Astrocyte of the cerebellum (primary cell): ENCODE results near the gene C7orf57.
"Not testable (repeated sequence)": the region's sequence is repeated elsewhere in the genome, so short reads cannot be mapped to it uniquely, and the experiment has no call there.

ENCODE experiments used
- DNase-seq: peaks from one replicate; pipeline ENCODE4 v3.0.0-alpha.2; 2011; ENCODE audit warnings: low read depth
- H3K4me3 ChIP-seq: 2 replicates; pipeline ENCODE4 v1.5.1; 2011; ENCODE audit warnings: mild to moderate bottlenecking, low read depth, low read length, moderate library complexity
- in situ Hi-C: cut with HindIII; loops from 2 replicates; pipeline ENCODE4 v1.10.0; 2017; ENCODE audit warnings: low sequenced_read_pairs
- TF ChIP-seq, protein P1 (sequence below): IDR thresholded peaks from 2 replicates; pipeline ENCODE4 v1.5.1; 2012; ENCODE audit warnings: low read length, low read depth, moderate library complexity, mild to moderate bottlenecking; ENCODE audit errors: missing control alignments

Gene C7orf57

DNA sequence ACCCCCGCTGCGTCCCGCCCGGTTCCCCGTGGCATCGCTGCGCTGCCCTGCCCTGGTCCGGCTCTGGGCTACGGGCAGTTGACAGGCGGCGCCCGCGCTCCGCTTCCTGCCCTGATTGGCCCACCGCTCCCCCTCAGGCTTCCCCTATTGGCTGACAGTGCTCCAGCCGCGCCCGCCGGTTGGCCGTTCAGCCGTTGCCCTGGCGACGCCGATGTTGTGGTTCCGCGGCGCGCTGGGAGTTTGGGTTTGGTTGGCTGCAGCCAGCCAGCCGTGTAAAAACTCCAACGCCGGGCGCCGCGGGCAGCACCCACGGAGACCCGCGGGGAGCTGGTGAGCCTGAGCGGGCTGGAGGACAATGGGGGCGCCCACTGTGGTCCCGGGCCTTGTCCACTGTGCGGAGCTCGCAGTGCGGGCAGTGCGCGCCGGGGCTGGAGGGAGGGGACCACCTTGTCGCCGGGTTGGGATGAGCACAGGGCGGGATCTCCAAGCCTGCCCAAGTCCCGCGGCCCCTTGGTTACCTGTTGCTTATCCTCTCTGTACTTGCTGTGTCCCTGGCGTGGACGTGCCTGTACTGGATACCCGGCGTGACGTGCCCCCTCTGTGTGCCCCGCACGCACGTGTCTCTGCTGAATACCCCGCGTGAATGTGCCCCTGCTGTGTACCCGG, at the start of gene C7orf57:
Gene C7orf57 (plus strand): TSS at position 243 of the 666 bp plus-strand sequence. CDS start 766 bp downstream, outside the sequence.
- TF ChIP-seq, protein P1, sequence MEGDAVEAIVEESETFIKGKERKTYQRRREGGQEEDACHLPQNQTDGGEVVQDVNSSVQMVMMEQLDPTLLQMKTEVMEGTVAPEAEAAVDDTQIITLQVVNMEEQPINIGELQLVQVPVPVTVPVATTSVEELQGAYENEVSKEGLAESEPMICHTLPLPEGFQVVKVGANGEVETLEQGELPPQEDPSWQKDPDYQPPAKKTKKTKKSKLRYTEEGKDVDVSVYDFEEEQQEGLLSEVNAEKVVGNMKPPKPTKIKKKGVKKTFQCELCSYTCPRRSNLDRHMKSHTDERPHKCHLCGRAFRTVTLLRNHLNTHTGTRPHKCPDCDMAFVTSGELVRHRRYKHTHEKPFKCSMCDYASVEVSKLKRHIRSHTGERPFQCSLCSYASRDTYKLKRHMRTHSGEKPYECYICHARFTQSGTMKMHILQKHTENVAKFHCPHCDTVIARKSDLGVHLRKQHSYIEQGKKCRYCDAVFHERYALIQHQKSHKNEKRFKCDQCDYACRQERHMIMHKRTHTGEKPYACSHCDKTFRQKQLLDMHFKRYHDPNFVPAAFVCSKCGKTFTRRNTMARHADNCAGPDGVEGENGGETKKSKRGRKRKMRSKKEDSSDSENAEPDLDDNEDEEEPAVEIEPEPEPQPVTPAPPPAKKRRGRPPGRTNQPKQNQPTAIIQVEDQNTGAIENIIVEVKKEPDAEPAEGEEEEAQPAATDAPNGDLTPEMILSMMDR = no peak
- in situ Hi-C loops = no loop called here
- H3K4me3 ChIP-seq = peak within 1 kb of the TSS; percentile 58
- DNase-seq = peak; percentile 55

DNA sequence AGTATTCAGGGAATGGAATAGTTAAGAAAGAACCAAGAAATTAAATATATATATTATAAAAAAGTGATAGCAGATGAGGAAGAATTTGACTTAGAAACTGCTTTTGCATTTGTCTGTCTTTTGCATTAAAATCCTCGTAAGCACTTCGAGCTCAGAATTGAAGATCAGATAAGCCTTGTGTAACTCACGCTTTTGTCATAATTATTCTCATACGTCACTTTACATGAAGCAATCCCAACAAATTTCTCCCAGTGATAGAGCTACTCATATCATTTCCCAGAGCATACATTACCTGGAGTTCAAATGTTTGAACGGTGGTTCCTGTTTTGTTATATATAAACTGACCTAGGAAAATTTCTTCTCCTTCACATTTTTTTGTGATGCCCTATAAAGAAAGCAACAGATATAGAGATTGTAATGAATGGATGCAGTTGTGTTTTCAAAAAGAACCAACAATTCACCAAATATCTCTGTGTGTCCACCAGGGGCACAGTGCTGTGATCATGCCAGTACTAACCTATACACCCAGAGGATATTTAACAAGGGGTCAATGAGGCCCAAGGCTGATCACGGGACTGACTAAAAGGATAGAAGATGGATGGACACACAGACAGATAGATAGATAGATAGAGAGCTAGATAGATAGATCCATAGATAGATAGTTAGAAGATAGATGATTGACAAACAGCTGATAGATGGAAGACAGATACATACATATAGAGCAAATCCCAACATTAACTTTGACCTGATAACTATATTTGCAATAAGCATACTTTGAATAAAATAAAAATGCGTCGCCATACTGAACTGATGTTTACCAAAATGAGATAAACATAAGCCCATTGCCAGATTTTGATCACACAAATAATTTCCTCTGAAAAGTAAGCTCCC, 46.6 kb upstream of the C7orf57 start:
- TF ChIP-seq, protein P1 = peak; percentile 61
- H3K4me3 ChIP-seq = no peak overlapping the region
- no peak for DNase-seq
- in situ Hi-C loops = loop anchor here (25.0 kb wide), 1 partner anchor 124 kb away; no protein-coding TSS in a partner anchor

DNA sequence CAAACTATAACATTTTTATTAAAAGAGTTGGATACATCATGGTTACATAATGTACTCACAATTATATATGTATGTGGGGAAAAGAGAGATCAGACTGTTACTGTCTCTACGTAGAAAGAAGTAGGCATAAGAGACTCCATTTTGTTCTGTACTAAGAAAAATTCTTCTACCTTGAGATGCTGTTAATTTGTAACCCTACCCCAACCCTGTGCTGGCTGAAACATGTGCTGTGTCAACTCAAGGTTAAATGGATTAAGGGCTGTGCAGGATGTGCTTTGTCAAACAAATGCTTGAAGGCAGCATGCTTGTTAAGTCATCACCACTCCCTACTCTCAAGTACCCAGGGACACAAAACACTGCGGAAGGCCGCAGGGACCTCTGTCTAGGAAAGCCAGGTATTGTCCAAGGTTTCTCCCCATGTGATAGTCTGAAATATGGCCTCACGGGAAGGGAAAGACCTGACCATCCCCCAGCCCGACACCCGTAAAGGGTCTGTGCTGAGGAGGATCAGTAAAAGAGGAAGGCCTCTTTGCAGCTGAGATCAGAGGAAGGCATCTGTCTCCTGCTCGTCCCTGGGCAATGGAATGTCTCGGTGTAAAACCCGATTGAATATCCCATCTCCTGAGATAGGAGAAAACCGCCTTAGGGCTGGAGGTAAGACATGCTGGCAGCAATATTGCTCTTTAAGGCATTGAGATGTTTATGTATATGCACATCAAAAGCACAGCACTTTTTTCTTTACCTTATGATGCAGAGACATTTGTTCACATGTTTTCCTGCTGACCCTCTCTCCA, 45.5 kb upstream of the C7orf57 start:
- not testable (repeated sequence) for DNase-seq, H3K4me3 ChIP-seq
- in situ Hi-C loops = loop anchor here (25.0 kb wide), 1 partner anchor 122 kb away; no protein-coding TSS in a partner anchor

DNA sequence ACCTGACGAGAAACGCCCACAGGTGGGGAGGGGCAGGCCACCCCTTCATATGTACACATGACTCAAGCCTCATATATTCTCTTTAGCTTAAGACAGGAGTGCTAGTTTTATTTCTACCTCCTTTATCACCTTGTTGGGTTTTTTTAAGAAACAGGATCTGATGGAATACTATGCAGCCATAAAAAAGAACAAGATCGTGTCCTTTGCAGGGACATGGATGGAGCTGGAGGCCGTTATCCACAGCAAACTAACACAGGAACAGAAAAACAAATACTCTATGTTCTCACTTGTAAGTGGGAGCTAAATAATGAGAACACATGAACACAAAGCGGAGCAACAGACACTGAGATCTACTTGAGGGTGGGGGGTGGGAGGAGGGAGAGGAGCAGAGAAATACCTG, 44.8 kb upstream of the C7orf57 start:
- TF ChIP-seq, protein P1 = no peak
- in situ Hi-C loops = loop anchor here (25.0 kb wide), 1 partner anchor 122 kb away; no protein-coding TSS in a partner anchor
- no peak overlapping the region for H3K4me3 ChIP-seq
- no peak for DNase-seq

DNA sequence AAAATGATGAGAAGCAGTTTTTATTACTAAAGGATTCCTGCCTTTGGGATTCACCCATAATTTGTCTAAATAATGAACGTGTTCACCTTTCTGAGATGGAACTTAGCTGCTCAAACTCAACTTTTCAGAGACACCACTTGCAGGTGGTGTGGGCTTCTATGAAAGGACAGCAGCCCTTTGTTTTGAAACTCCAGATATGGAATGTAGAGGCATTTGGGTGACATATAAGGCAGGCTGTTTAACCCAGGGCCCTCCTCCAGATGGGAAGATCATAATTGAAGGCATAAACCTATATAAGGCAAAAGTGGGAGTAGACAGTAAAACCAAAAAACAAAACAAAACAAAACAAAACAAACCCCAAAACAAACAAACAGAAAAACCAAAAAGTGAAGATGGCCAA, 44.1 kb upstream of the C7orf57 start:
- H3K4me3 ChIP-seq = no peak overlapping the region
- DNase-seq = no peak
- TF ChIP-seq, protein P1 = no peak
- in situ Hi-C loops = loop anchor here (25.0 kb wide), 1 partner anchor 121 kb away; no protein-coding TSS in a partner anchor

DNA sequence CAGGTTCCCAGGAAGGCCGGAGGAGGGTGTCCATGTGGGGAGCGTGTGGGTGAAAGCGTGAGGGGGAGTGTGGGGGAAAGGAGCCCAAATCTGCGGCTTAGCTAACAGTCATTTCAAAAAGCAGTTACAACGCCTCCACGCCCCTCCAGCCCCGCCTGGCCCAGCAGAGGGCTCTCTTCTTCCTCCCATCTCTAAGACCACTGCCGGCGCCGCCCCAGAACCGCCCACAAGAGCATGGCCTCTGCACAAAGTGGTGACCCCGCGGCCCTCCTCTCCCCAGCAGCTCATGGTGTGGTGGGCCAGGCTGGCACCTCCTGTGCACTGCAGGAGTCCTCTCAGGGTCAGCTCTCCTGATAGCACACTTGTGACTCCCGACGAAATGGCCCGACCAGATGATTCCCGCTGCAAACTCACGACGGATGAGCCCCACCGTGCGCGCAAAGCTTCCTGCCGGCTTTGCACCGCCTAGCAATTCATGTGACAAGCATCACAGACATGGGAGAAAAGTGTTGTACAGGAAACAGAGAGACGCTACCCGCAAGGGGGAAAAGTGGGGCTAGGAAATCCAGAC, 43.5 kb upstream of the C7orf57 start:
- in situ Hi-C loops = loop anchor here (25.0 kb wide), 1 partner anchor 120 kb away; no protein-coding TSS in a partner anchor
- H3K4me3 ChIP-seq = peak overlapping the region; percentile 44
- TF ChIP-seq, protein P1 = peak; percentile 81
- DNase-seq = peak; percentile 36
